Activated CD8-positive, alpha-beta memory T cell treated with anti-CD3 and anti-CD28 coated beads for 24 hours (primary cell): ENCODE data around the gene SOCS7.
A peak's percentile ranks its signal among the peaks of the same experiment; 100 is the strongest.
"Not testable (repeated sequence)": the region's sequence is repeated elsewhere in the genome, so short reads cannot be mapped to it uniquely, and the experiment has no call there.

Experiments
- DNase-seq: peaks from one replicate; pipeline ENCODE4 v3.0.0-alpha.2; 2020

Gene SOCS7

GRCh38 chr17:38421871-38422827 lies 70.5 kb downstream of the SOCS7 start:
- DNase-seq, result no peak

GRCh38 chr17:38424297-38424972 lies 72.8 kb downstream of the SOCS7 start:
- DNase-seq, result no peak

GRCh38 chr17:38425031-38425430 lies 73.4 kb downstream of the SOCS7 start:
- no peak for DNase-seq

- DNase-seq, result no peak
Observed at GRCh38 chr17:38425744-38426143, 74.1 kb downstream of the SOCS7 start.

GRCh38 chr17:38426441-38426840 lies 74.8 kb downstream of the SOCS7 start:
- no peak for DNase-seq

- no peak for DNase-seq
Observed at GRCh38 chr17:38427160-38427949, 75.7 kb downstream of the SOCS7 start.

GRCh38 chr17:38428112-38428642 lies 76.5 kb downstream of the SOCS7 start, which contains the start of gene ARHGAP23:
ARHGAP23 (plus strand) TSS chr17:38428464; CDS start chr17:38428486, 22 bp downstream.
- peak; percentile 70 for DNase-seq

GRCh38 chr17:38428643-38429371 lies 77.2 kb downstream of the SOCS7 start:
- DNase-seq, result peak; percentile 63

GRCh38 chr17:38429476-38430100 lies 77.9 kb downstream of the SOCS7 start:
- DNase-seq, result no peak

GRCh38 chr17:38430316-38430715 lies 78.7 kb downstream of the SOCS7 start:
- no peak for DNase-seq

GRCh38 chr17:38430822-38431221 lies 79.2 kb downstream of the SOCS7 start:
- DNase-seq, result no peak

- no peak for DNase-seq
Observed at GRCh38 chr17:38431346-38432145, 79.9 kb downstream of the SOCS7 start.

GRCh38 chr17:38434178-38434665 lies 82.6 kb downstream of the SOCS7 start:
- DNase-seq, result no peak

GRCh38 chr17:38435795-38436194 lies 84.2 kb downstream of the SOCS7 start:
- no peak for DNase-seq

GRCh38 chr17:38436386-38436785 lies 84.7 kb downstream of the SOCS7 start:
- no peak for DNase-seq

GRCh38 chr17:38437313-38437712 lies 85.7 kb downstream of the SOCS7 start:
- DNase-seq, result not testable (repeated sequence)

- DNase-seq, result no peak
Observed at GRCh38 chr17:38439436-38439835, 87.8 kb downstream of the SOCS7 start.

- DNase-seq, result no peak
Observed at GRCh38 chr17:38440614-38441397, 89.2 kb downstream of the SOCS7 start.

- DNase-seq, result no peak
Observed at GRCh38 chr17:38441429-38442061, 89.9 kb downstream of the SOCS7 start.
